NK-92 treated with Interleukin-12 subunit alpha and Interleukin-12 subunit beta, amount 100 ng/mL, for 24 hours (cell line): ENCODE data around the gene IFRD1.
"Not testable (repeated sequence)": the region's sequence is repeated elsewhere in the genome, so short reads cannot be mapped to it uniquely, and the experiment has no call there.

ENCODE experiments used
- DNase-seq: peaks from one replicate; lab custom pipeline; 2025; lab: John Stamatoyannopoulos, UW

The IFRD1 gene

DNA sequence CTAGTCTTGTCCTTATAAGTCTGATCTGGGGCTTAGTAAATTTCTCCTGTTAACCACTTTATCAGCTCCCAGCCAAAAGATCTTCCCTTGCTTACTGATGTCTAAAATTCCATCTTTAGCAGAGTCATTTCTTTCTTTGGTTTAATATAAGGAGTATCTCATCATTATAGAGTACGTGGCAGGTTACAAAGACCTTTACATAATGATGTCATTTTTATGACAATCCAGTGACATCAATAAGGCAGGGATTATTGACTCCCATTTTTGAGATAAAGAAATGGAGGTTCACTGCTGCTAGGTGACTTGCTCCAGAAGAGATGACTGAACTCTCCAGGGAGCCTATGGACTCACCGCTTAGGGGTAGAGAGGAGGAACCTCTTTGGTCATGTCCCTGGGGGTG lies 8.1 kb upstream of the IFRD1 start:
- no peak for DNase-seq

DNA sequence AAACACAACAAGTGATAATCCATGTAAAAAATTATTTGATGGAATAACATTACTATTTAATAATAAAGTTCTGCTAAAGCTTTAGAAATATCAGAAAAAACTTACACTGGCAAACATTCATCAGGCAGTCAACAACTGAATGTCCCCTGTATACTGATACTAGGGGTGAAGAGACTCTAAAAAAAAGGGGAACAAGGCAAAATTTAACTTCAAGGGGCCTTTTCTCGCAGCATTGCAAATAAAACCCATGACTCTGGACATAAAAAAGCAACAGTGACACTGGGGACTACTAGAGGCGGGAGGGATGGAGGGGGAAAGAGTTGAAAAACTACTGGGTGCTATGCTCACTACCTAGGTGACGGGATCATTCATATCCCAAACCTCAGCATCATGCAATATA lies 5.8 kb upstream of the IFRD1 start:
- no peak for DNase-seq

DNA sequence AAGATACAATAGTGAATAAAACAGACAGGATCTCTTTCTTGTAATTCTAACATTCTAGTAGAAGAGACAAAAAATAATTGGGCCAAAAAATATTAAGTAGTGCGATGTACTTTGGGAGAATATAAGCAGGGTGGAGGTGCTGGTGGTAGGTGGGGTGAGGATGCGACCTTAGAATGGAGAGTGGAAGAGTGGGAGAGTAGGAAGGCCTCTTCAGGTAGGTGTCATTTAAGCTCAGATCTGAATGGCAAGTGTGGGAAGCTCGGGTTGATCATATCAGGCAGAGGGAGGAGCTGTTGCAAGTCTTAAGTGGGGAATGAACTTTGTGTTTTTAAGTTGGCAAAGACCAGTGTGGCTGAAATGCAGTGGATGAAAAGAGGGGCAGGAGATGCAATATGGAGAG lies 3.8 kb upstream of the IFRD1 start:
- DNase-seq, result no peak

DNA sequence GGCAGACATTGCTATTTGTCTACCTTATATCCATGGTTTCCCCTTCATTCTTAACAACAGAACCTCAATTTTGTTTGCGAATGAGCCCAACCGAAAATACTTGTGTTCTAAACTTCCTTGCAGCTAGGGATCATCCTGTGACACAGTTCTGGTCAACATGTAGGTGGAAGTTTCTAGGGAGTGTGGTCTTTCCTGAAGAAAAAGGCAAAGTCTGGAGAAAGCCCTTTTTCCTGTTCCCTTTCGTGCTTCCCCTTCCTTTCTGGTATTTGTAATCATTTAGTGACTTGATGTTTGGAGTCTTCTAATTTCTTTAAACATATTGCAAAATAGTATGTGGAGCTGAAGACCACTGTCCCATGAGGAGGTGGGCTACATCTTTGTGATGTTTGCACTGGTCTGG lies 2.9 kb upstream of the IFRD1 start:
- no peak for DNase-seq

DNA sequence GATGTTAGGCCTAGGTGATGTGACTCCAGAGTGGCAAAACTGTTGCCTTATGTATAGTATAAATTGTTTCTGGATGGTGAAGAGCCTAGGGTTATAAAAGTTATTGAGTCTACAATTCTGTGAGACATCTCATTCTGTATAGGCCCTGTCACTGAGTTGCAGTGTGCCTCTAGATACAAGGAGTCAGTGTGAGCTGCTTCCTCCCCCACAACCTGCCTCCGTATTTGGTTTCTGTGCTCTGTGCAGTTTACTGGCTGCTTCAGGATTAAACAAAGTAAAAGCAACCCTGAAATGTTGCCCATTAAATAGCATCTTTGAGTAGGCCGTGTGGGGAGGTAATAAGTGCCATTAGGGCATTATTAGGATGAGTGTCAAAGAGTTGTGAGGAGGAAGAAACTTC lies 1.9 kb upstream of the IFRD1 start:
- DNase-seq, result no peak

DNA sequence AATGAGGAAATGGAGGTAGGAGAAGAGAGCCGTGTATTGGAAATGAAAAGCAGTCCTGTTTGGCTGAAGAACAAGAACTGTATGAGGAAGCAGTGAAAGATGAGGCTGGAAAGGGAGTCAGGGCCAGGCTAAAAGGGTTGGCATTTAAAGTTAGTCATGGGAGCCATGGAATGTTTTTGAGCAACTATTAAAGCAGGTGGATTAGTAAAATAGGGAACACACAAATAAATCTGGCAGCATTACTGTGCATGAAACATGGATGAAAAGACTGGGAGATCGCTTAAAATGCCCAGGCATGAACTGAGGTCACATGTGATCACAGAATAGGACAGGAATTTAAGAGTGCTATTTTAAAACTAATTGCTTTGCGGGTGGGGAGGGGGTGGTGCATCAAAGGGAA lies 1.4 kb upstream of the IFRD1 start:
- no peak for DNase-seq

DNA sequence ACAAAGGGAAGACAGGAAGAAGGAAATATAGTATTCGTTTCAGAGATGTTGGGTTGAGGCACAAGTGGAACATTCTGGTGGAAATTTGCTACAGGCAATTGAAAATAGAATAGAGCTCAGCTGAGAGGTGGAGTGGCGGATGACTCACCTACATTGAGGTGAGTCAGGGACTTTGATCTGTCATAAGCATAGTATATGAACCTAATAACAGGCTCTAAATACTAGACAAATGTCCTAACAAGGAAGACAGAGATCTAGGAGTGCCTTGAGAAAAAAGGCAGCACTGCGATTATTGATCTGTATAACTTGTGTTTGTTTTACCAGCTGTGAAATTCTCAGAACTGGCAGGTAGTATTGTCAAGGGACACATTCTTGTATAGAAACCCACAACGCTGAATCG lies 907 bp upstream of the IFRD1 start:
- DNase-seq, result peak; percentile 45

DNA sequence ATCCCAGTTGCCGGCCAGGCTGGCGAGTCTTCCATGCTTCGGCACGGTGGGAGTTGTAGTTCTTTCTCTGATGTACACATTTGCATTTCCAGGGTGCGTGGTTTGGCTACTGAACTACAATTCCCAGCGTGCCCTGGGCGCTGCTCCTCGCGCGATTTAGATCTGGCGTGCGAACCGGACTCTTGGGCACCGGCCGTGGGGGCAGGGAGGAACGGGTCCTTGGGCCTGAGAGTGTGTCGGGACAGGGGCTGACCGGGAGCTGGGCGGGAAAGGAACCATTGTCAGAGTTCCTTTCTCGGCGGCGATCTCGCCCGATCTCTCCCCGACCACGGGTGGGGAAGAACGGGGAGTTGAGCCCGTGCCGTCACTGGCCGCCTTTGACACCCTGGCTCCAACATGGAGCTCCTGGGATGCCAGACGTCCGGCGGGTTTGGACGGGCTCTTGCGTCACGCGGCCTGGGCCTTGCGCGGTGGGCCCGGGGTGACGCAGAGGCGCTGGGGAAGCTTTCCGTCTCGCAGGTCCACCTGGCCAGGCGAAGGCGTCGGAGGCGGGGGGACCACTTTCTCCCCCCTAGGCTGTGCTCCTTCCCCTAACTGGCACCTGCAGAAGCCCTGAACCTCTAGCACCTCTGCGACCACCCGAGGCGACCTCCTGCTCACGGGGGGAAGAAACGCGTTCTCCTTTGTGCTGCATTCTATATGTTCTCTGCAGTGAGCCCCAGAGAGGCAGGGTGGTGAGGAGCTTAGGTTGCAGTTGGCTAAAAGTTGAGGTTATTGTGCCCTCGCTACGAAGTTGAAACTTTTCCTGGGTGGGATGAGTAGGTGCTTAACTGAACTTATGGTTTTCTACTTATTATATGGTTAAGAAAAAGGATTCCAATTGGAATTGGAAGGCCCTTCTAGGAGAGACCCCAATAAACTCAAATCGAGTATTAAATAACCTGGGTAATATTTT lies 824 bp downstream of the IFRD1 start:
- peak; percentile 88 for DNase-seq

DNA sequence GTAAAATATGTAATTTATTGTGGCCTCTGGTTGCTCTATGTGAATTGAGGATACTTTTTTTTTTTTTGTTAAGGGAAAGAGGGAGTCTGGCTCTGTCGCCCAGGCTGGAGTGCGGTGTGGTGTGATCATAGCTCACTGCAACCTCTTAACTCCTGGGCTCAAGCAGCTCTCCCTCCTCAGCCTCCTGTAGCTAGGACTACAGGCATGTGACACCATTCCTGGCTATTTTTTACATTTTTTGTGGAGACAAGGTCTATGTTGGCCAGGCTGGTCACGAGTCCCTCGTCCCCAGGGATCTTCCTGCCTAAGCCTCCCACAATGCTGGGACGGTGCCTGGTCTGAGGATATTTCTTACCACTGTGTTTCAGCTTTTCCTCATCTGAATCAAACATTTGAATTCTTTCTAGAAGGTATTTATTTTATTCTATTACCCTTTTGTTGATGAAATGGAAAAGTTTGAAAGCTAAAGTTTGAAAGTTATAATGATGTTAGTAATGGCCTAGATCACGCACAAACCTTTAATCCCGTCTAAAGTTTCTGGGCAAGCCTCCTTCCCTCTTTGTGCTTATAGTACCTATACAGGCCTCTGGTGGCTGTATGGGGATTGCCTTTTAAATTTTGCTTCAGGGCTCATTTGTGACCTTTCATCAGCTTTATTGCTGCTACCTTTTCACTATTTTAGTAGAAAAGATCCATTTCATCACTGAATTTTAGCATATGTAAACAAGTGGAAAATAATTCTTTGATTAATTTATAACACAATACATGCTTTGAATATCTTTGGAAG lies 2.0 kb downstream of the IFRD1 start:
- no peak for DNase-seq

DNA sequence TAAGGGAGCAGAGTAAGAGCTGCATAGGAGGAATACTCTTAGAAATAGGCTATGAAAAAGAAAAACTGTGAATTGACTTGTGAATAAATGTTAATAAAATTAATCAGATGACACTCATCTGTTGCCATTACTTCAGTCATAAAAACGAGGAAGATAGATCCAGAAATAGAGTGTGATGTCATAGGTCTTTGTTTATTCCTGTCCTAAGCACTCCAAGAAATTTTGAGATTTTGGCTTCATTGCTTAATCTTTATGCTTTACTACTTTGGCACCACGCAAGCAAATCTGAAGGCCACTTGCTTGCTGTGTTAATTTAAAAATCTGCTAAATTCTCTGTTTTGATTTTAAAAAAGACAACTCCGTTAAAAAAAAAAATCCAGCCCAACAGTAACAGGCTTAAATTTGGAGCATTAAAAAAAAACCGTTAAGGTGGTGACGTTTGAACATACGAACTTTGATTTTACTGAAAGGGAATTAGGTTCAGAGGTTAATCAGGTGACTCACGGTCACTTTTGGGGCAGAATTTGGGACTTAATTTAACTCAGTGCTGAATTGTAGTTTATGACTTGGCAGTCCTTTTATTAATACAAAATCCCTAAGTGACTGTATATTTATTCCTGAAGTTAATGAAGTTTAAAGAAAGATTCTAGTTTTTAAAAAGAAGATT lies 3.4 kb downstream of the IFRD1 start:
- DNase-seq, result no peak

DNA sequence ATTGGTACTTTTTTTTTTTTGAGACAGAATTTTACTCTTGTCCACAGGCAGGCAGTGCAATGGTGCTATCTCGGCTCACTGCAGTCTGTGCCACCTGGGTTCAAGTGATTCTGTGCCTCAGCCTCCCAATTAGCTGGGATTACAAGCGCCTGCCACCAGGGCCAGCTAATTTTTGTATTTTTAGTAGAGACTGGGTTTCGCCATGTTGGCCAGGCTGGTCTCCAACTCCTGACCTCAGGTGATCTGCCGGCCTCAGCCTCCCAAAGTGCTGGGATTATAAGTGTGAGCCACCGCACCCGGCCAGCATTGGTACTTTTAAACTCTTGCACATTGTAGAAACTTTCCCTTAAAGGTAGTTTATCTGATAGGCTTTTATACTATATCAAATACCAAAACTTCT lies 3.9 kb downstream of the IFRD1 start:
- not testable (repeated sequence) for DNase-seq

DNA sequence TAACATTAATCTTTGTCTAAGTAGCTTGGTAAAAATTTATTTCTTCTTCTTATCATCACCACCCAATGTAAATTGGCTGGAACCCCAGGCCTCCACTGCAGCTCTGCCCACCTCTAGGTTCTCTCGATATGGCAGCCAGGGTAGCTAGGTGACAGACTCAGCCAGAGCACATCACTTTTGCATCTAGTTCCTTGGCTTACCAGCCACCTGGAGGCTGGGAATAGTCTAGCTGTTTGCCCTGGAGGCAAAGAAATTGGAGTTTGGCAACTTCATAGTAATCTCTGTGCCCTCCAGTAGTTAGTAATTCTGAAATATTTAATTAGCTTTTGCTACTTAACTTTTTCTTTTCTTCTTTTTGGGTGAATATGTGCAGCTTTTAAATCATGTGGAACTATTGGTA lies 9.4 kb downstream of the IFRD1 start:
- no peak for DNase-seq

DNA sequence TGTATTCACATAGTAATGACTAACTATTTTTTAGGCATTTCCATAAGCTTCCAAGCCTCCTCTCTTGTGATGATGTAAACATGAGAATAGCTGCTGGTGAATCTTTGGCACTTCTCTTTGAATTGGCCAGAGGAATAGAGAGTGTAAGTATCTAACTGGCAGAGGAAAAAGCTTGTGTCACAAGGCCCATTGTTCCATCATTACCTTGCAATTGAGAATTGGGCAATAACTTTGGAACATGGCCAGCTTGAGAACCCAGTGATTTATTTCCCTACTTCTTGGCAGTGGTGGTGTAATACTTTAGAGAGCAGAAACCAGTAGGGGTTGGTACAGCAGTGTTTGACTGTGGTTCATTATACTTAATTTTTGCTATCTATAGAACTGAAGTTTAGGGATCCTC lies 12.0 kb downstream of the IFRD1 start:
- no peak for DNase-seq

DNA sequence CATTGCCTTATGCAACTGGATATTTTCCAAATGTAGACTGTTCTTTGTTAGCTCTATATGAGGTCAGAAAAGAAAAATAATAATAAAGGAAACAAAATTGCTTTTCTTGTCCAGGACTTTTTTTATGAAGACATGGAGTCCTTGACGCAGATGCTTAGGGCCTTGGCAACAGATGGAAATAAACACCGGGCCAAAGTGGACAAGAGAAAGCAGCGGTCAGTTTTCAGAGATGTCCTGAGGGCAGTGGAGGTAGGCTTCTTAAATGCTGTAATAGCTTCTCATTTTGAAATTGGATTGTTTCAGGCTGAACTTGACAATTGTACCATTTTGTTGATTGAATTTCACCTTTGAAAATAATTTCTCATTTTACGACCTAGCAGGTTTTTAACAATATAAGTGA lies 17.6 kb downstream of the IFRD1 start:
- no peak for DNase-seq

DNA sequence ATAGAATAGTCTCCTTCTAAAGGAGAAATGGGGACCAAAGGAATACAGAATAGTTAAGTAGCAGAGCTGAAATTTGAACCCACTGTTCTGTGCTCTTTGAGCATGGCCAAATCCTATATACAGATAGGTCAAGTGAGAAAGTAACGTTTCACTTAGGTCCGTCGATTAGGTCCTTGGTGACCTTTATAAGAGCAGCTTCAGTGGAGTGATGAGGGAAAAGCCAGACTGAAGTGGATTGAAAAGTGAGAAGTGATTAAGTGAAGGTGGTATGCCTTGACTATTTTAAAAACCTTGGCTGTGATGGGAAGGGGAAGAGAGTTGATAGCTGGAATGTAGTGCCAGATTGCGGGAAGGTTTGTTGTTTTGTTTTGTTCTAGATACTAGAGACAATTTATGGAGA lies 19.9 kb downstream of the IFRD1 start:
- no peak for DNase-seq

DNA sequence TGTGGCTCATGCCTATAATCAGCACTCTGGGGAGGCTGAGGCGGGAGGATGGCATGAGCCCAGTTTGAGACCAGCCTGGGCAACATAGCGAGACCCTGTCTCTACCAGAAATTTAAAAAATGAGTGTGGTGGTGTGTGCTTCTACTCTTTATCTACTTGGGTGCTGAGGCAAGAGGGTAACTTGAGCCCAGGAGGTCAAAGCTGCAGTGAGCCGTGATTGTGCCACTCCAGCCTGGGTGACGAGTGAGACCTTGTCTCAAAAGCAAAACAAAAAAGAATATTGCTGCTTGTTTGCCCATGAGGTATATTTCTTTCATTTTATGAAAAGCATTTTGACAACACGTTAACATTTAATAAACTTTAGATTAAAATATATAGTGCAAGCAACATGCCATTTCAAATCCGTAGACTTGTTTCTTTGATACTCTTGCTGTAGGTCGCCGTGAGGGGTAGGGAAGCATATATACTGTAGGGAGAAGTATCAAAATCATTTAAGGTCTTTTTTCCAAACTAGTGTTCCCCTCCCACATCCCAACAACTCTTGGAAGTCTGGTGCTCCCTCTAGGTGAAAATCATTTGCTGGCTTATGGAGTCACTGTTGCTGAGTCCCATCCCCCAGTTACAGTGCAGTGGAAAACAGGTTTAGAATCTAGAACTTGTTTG lies 26.3 kb downstream of the IFRD1 start:
- DNase-seq, result no peak

DNA sequence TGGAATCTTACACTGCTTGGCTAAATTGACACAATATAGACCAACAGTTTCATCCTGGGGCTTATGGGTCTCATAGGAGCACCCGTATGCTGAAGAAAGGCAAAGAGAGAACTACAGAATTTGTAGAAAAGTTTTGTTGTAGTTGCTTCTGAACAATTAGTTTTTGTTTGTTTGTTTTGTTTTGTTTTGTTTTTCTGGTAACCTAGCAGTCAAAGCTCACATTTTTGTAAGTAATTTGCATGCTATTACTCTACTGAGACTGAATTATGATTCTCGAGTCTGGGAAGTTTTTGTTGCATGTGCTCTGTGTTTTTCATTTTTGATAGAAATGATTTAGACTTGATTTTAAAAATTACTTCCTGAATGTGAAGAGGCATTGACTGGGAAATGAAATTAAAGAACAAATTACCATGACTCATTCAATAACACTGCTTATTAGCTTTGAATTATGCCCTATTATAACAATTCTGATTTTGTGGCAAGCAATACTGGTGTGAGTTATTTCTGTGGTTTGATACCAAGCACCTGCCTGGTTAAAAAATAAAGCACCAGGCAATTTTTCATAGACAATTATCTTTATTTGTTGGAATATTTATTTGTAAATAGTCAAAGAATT lies 31.0 kb downstream of the IFRD1 start:
- no peak for DNase-seq

DNA sequence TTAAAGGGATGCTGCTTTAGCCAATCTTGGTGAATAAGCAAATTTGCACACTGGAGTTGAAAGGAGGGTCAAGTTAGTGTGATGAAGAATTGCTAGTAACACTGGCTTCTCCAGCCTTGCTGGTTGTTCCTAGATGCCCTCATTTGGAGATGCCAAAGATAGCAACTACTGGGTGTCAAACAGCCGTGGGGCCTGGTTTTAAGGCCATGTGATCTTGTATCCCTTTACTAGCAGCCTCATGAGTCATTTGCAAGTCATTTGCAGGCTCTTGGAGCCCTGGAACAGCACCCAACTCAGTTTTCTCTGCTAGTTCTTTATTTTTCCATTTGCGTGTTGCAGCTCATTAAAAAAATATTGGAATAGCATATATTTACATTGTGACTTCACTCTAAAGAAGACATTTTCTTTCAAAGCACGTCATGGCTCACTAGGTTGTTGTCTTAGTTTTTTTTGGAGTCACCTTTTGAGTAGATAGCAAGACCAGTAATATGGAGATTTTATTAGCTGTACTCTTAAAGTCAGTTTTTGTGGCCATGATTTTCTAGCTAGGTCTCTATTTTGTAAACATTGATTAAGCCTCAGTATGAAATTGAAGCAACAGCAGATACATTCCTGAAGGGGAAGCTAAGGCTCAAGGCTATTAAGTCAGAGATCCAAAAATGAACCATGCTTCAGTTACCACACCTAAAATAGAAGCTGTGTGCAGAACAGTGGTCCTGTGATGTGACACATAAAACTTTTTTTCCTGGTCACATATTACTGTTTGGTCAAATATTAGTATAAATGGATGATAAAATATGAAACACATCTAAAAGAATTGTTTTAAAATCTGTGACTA lies 31.8 kb downstream of the IFRD1 start:
- no peak for DNase-seq

DNA sequence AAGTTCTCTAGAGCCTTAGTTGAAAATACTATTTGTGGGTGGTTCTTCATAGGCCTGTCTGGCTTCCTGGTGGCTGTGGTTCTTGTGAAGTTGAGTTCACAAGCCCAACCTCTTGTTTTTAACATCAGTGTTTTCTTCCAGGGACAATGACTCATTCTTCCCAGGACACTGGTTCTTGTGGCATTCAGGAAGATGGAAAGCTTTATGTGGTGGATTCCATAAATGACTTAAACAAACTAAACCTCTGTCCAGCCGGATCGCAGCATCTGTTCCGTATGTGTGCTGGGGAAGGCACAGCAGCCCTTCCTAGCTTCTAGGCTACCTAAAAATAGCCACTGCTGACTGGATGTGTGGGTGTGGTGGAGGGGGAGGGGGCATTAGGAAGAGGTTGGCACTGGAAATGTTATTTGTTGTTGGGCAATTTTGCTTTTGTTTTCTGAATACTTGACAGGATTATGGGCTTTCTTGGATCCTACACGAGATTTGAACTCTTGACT lies 34.5 kb downstream of the IFRD1 start:
- no peak for DNase-seq

DNA sequence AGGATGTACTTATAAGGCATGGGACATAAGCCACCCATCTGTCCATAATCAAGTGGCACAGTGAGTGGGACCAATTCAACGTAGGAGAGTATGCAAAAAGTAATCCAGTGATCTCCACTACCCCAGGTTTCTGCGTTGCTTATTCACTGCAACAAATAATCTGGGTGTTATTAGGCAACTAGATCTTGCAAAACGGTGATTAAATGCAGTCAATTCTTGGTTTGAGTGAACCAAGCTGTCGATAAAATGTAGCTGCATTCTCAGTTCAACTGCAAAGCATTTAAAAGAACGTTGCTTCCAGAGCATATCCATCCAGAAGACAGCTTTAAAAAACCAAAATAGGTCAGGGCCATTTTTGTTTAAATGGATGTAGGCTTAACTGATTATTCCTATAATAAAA lies 35.5 kb downstream of the IFRD1 start:
- no peak for DNase-seq
